ENCODE measurements around the gene RAB5B.

RAB5B gene, protein sequence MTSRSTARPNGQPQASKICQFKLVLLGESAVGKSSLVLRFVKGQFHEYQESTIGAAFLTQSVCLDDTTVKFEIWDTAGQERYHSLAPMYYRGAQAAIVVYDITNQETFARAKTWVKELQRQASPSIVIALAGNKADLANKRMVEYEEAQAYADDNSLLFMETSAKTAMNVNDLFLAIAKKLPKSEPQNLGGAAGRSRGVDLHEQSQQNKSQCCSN

DNA sequence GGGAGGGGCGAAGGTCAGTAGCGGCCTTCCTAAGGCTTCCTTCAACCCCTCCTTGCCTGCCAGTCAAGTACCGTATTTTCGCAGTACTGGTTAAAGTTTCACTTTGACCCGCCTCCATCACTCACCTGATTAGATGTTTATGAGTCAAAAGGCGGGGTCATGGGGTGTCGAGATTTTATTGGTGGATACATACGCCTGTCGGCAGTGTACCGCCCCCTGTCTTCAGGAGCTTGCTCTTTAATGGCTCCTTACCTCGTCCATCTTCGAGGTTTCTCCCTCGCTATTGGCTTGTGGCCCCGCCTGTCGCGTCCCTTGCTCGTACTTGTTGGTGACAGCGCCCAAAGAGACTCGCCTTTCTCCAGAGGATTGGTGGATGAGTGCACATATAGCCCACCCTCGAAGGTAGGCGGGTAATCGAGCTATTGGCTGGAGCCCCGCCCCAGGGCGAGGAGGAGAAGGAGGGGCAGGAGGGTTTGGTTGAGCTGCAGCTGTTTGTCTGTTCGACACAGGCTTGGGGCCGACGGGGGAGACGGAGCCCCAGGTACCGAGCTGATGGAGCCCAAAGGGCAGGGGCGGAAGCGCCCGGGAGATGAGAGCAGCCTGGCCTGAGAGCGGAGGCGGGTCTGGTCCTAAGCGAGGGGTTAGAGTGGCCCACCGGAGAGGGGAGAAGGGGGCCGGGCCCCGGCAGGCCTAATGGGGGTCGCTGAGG, at the start of gene RAB5B:
TSS of gene RAB5B (plus strand) at position 480 of the 709 bp plus-strand sequence. CDS start 12,883 bp downstream, outside the sequence.
- DNase-seq: peak; percentile 99

DNA sequence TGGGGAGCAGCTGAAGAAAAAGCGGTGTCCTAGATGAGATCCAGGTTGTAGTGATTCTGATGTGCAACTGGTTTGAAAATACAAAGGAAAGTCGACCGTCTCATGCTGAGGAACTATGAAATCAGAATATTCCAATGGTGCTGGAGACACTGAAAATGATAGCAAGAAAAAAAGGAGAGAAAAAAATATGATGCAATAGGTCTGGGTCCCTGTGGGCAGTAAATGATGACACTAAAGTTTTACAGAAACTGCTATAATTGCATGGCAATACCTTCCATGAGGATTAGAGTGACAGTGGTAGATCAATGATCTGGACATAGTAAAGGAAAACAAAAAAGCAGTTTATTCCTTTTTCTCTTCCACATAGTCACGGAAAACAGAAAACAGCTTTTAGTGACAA, 48.5 kb upstream of the RAB5B start:
- no peak for DNase-seq

DNA sequence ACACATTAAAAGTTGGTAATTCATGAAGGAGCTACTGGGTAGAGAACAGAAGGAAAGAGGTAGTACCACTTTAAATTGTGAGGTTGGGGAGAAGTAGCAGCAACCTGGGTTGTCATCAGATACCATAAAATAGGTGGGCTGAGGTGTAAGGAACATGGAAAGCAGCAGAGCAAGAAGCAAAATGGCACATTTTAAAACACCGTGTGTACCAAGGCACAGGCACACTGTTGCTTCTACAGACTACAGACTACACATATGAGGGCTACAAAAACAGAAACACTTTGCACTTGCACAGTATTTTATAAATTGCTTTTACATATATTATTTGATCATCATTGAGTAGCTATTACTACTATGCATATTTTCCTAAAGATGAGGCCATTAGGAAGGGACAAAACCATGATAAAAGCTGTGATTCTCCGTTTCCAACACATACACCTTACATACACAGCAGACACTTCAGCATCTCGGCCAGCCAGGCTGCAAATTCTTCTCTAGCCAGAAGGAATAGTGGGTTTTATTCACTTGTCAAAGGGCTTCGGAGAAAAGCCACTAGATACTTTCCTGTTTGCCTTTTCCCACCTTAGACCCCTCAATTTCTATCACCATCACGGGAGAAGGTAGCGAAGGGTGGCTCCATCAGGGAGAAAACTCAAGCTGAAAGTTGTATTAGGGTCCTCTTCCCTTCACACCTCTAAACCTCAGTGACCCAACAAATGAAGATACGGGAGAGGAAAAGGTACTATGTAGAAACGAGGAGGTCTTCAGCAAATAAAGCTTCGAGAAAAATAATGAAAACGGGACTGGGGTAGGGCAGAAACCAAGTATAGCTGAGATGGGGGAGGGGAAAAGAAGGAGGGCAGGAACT, 47.8 kb upstream of the RAB5B start:
- no peak for DNase-seq

DNA sequence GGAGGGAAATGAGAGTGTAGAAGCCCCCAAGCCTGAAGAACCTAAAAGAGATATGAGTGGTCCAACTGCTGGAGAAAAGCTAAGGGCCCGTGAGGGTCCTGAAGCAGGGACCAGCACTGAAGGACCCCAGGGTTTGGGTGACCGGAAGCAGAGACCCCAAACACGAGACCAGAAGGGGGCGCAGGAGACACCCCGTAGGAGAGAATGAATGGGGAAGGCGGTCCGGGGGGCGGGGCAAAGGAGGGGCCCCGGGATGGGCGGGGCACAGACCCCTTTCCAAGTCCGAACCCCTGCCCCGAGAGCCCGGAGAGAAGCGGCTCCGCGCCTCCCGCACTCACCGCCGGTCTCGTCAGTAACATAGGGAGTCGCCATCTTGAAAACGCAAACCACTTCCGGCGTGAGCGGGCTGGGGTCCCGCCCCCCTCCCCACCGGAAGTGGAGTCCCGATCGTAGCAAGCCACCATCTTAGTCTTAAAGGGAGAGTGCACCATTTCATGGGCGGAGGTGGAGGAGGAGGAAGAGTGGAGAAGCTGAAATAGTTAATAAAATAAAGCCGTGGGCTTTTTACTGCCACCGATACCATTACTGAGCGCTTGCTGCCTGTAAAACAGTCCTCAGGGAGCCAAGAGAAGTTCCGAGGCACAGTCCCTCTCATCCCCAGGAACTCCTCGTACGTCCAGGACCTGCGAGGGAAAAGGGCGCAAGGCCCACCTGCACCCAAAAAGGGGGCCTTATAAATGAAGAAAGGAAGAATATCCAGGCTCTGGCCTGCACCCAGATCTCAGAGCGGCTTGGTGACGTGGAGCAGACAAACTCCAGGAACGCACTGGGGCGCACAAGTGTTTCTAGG, 46.9 kb upstream of the RAB5B start:
- DNase-seq: peak; percentile 75

DNA sequence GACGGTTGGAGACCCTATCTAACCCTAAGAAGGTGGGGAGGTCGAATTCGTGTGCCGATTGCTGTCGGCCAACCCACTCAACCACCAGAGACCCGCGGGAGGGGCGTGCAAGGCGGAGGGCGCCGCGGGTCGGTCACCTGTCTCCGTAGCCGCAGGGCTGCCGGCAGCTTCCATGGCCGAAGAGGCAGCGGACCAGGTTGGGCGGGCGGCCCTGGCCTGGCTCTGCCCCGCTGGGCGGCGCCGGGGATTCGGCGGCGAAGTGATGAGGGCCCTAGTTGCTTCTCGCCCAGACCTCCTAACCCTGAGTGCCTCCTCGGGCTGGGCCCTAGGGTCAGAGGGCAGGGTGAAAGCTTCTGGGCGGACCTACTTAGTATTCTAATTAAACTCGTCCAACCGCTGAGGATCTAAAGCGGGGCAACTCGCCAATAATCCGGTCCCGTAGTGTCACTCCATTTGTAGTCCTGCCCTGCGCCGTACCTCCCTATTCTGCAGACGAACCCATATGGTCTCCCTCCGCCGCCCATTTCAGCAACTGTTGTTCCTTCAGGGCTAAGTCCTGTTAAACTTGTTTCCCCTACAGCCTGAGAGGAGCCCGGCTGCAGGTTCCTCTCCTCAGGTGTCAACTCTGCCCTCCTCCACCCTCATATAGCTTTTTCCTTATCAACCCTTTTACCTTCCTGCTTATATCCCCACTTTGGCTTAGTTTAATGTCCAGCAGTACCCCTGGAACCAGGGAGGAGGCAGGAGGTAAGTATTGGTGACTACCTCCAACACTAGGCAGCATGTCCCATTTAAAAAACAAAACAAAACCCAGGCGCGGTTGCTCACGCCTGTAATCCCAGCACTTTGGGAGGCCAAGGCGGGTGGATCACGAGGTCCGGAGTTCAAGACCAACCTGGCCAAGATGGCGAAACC, 46.0 kb upstream of the RAB5B start, which contains the start of gene PYM1:
TSS of gene PYM1 (minus strand) at position 307 of the 915 bp plus-strand sequence. CDS start at position 174, 133 bp downstream.
- peak; percentile 59 for DNase-seq

DNA sequence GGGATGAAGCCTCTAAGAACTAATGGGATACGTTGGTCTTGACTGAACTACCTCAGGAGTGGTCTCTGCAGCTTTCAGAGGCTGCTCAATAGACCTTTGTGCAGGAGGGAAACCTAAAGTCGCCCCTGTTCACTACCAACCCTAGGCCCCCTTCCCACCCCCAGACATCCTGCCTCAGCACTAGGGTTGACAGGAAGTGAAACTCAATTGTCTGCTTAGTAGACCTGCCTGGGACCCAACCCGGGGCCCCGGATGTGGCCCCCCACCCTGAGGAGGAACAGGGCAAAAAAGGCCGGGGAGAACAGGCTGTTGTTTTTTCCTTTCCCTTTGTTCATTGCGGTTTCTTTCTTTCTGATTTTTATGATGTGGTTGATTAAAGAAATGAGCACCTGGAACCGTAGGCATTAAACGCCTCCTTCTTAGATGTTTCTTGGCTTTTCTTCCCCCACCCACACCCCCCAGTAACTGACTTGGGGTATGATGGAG, 44.5 kb upstream of the RAB5B start:
- DNase-seq: no peak

DNA sequence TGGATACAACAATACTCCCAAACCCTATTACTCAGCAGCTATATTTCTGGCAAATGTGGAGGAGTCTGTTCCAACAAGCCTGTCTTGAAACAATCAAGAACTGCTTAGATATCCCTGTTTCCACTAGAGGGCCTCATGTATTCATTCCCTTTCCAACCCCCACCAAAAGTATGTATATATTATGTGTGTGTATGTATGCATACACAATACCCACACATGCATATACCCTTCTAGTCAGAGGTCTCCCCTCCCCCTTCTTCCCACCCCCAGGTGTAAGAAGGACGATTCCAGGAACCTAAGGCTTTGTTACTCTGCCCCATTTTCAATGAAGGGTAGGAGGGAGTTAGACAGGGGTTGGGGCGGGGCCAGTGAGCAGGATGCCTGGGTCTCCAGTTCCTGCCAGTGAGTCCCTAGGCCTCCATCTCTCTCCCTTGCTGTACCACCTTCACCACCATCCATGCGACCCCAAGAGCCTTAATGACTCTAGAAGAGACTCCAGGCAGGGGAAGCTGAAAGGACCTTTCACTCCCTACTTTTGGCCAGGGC, 43.0 kb upstream of the RAB5B start, which contains the start of gene DGKA:
TSS of gene DGKA (plus strand) at position 392 of the 546 bp plus-strand sequence. CDS start 5,342 bp downstream, outside the sequence.
- peak; percentile 15 for DNase-seq

DNA sequence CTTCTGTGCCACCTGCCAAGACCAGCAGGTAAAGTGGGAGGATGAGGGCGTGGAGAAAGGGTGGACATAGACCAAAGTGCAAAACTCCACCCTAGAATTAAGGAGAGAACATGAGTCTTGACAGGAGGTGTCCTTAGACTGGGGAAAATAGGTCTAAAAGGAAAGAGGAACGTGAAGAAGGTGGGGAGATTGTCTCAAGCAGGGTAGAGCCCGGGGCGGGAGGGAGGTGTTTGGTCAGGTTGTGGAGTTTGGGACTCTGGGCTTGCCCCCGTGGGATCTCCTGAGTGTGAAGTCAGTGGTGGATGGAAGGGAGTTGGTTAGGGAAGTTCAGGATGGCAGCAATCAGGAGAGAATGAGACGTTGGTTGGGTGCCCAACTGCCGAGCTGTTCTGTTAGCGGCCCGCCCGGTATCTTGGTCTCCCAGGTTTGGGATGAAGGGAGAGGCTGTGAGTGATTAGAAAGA, 42.5 kb upstream of the RAB5B start:
- no peak for DNase-seq

DNA sequence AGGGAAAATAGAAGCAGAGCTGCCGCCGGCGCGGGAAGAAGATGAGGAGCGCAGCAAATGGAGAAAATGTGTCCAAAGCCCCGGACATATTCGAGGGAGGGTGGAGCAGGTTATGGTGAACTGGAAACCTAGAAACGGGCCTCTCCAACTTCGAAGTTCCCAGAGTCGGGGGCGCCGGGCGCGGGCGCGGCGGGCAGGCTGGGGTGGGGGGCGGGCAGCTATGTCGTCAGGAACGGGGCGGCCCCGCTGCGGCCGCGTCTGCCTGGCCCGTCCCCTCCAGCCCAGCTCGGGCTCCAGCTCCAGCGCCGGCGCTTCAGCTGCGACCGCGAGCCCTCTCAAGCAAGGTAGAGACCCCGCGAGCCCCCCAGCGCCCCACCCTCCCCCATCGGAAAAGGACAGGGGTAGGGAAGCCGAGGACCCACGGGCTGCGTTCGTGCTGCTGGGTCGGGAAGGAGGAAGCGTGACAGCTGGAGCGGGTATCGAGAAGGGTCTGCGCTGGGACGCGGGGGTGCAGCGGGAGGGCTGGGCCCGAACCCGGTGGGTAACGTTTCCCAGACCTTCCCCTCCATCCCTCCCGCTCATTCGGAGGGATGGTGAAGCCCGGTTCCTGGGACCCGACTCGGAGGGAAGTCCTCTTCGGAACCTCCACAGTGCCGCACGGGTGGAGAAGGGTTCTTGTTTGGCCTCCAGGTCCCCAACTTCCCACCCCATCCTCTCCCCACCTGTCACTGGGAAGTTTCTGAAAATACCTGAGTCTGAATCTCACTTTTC, 41.9 kb upstream of the RAB5B start:
- no peak for DNase-seq

DNA sequence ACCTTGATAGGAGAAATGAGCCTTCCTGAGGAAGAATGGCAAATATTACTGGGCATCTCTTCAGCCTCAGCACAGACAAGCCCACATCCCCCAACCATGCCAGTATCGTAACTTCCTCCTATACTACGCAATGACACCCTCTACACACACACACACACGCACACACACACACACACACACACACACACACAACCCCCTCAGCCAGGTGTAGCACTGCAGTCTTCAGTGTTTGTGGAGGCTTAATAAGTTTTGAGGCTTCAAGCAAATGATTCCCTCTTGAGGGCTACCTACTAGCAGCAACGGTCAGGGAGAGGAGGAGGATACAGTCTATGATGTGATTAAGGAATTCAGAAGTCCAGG, 41.3 kb upstream of the RAB5B start:
- no peak for DNase-seq

DNA sequence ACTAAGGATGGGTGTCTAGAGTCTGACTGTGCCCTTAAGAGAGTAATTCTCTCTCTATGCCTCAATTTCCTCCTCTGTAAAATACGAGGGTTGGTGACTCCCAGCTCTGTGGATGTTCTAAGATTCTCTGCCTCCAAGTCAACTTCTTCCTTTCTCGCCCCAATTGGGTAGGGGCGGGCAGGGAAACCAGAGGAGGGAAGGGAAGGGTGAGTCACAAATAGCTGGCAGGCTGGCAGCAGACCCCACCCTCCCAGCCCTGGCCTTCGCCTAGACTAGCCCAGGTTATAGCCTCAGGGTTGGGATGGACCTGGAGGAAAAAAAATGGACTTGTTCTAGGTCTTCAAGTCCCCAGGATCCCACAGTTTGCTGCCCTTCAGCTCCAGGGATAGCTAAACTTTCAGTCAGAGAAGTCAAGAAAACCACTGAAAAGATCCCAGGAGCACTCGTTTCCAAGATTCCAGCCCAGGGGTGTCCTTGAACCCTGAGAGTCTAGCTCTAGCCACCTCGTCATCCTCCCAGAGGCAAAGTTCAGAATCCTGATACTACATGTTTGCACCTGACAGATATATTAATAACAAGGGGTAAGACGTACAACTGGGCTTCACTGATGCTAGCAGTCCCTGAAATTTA, 40.6 kb upstream of the RAB5B start:
- no peak for DNase-seq

DNA sequence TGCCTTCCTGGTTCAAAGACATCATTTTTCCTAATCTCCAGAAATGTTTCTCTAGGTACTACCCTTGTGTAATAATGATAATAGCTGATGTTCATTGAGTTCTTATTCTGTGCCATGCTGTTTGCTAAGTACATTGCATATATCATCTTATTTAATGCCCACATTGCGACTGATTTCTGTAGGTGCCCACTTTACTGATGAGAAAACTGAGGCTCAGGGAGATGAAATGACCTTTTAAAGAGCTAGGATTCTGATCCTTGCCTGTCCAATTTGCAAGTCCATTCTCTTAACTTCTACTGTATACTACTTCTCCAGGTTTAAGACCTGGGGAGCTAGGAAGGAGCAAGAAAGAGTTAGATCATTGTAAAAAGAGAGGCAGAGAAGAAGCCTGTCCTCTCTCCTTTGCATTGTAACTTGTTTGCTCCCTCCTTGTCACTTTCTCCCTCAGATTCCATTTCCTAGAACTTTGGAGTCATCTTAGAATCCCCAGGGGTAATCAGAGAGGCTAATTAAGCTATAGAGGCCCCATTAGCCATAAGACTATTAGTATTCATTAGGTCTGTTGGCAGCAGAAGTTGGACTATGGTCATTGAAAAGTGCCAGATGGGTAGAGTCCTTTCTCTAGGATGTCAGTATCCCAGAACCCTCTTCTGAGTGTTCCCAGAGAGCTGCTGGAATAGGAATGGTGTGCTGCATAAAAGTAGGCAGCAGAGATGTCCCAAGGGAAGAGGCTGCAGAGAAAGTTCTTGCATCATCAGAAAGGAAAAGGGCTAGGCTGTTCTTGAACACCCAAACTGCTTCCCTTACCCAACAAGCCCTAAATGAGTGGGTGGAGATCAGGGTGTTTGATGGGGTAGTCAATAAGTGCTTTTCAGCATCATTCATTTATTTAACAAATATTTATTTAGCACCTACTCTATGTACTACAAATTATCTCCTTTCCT, 39.8 kb upstream of the RAB5B start:
- DNase-seq: peak; percentile 28

DNA sequence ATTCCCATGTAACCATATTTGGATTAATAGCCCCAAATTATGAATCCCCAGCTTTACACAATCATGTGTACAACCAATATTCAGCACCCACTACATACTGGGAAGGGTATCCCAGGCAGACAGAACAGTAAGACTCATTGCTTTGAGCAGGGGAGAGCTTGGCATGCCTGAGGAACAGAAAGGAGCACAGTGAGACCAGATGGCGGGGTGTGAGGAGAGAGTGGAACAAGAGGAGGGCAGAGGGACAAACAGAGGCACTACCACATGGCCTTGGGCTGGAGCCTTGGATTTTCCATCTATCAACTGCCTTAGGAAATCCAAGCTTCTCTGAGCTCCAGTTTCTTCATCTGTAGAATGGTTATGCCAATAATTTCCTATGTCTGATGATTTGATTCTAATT, 39.1 kb upstream of the RAB5B start:
- peak; percentile 18 for DNase-seq

DNA sequence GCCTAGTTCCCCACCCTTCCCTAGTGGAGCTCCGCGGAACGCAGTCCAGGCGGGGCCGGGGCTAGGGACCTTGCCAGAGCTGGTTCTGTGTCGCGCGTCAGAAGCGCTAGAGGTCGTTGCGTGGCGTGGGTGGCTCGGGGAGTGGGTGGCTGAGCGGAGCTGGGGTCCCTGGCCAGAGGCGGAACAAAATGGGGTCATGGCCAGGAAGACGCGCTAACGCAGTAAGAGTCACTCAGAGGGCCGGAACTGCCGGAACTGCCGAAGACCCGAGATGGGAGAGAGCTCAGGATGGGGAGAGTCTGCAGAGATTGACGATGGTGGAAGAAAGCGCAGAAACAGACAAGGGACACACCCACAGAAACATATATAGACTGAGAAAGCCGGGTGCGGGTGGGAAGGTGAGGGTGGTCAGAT, 38.1 kb upstream of the RAB5B start:
- DNase-seq: no peak

DNA sequence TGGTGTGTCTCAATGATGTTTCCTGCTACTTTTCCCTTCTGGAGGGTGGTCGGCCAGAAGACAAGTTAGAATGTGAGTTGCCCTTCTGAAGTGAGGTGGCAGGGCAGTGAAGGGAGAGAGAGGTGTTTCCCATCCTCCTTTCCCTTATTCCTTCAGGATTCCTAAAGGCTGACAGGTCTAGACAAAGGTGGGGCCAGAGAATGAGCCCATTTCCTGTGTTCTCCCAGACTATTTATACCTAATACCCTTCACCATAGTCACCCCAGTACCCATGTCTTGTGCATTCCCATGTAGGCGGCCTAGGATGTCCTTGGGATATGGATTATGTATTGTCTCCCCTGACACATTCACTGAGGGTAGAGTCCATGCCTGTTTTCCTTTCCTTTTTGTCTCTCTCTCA, 35.9 kb upstream of the RAB5B start:
- no peak for DNase-seq

DNA sequence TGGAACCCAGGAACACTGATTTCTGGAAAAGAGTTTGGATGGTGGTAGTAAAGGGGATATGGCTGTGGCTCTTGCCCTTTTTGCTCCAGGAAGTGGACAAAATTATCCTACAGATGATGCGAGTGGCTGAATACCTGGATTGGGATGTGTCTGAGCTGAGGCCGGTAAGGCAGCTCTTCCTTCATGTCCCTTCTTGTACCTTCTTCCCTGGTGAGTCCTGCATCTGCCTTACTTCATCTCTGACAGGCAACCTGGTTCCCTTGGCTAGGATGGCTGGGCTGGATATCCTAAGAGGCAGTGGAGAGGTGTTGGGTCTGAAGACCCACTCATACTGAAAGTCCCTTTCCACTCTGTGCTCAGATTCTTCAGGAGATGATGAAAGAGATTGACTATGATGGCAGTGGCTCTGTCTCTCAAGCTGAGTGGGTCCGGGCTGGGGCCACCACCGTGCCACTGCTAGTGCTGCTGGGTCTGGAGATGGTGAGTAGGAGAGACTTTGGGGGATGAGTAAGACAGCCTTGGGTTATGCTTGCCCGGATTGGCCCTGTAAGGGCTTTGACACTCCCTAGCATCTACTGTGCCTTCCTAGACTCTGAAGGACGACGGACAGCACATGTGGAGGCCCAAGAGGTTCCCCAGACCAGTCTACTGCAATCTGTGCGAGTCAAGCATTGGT, 34.9 kb upstream of the RAB5B start:
- no peak for DNase-seq

DNA sequence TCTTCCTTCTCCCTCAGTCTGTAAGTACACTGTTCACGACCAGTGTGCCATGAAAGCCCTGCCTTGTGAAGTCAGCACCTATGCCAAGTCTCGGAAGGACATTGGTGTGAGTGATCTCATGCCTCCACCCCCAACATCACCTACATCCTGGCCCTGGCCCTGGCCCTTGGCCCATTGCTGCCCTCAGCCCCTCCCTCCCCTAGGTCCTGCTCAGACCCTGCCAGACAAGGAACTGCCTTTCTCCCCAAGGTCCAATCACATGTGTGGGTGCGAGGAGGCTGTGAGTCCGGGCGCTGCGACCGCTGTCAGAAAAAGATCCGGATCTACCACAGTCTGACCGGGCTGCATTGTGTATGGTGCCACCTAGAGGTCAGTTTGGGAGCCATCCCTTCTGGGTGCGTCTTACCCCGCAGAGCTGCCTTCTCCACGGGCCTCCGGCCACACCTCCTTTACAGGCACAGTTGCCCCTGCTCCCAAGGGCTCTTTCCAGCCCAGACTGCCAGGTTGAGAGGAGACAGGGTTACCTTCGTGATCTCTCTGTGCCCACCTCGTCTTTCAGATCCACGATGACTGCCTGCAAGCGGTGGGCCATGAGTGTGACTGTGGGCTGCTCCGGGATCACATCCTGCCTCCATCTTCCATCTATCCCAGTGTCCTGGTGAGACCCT, 33.7 kb upstream of the RAB5B start:
- peak; percentile 23 for DNase-seq
